Smooth muscle cell (in vitro differentiated cells): ENCODE data around the gene MTCP1. TPM values are rescaled to one million over a fixed set of nuclear protein-coding genes. Genes with fewer than 3 reads are reported as not detected.

ENCODE experiments used
- DNase-seq: peaks from one replicate; lab custom pipeline; 2025; ENCODE audit not compliant: unreplicated experiment; lab: John Stamatoyannopoulos, UW
- H2AFZ ChIP-seq: fragments of 200-600 bp; sonication (generic); 2 replicates; pipeline ENCODE4 v1.6.0; 2016; ENCODE audit warnings: antibody characterized with exemption, low read depth, mild to moderate bottlenecking
- H3F3A ChIP-seq: fragments of 200-600 bp; sonication (generic); 2 replicates; pipeline ENCODE4 v1.6.0; 2017; ENCODE audit warnings: antibody characterized with exemption, low read depth
- H3K27ac ChIP-seq: fragments of 200-600 bp; sonication (generic); 2 replicates; pipeline ENCODE4 v1.5.1; 2016; ENCODE audit warnings: low read depth, mild to moderate bottlenecking
- H3K27me3 ChIP-seq: fragments of 200-600 bp; sonication (generic); 2 replicates; pipeline ENCODE4 v1.6.1; 2016; ENCODE audit warnings: low read depth, mild to moderate bottlenecking
- H3K36me3 ChIP-seq: fragments of 200-600 bp; sonication (generic); 2 replicates; pipeline ENCODE4 v1.5.1; 2016; ENCODE audit warnings: low read depth
- H3K4me1 ChIP-seq: fragments of 200-600 bp; sonication (generic); 2 replicates; pipeline ENCODE4 v1.5.1; 2016; ENCODE audit warnings: low read depth
- H3K4me2 ChIP-seq: fragments of 200-600 bp; sonication (generic); 2 replicates; pipeline ENCODE4 v1.6.0; 2016; ENCODE audit warnings: mild to moderate bottlenecking
- H3K4me3 ChIP-seq: fragments of 200-600 bp; sonication (generic); 2 replicates; pipeline ENCODE4 v1.5.1; 2016; ENCODE audit warnings: mild to moderate bottlenecking
- H3K79me2 ChIP-seq: fragments of 200-600 bp; sonication (generic); 2 replicates; pipeline ENCODE4 v1.6.0; 2016; ENCODE audit warnings: low read depth, mild to moderate bottlenecking
- H3K9ac ChIP-seq: fragments of 200-600 bp; sonication (generic); 2 replicates; pipeline ENCODE4 v1.6.0; 2016; ENCODE audit warnings: low read depth
- H3K9me3 ChIP-seq: fragments of 200-600 bp; sonication (generic); replicated peaks from 2 replicates; pipeline ENCODE4 v1.5.1; 2016; ENCODE audit warnings: low read depth
- H4K20me1 ChIP-seq: fragments of 200-600 bp; sonication (generic); 2 replicates; pipeline ENCODE4 v1.6.0; 2016; ENCODE audit warnings: low read depth
- WGBS: methylation state at CpG from one replicate; pipeline ENCODE4 v1.1.7; 2016; ENCODE audit warnings: low lambda C conversion rate; 5-methylcytosine and 5-hydroxymethylcytosine counted together
- polyA plus RNA-seq: library from polyadenylated mRNA; unstranded; fragments of >200 nt; fragmentation: Nextera tagmentation; extraction: Ambion mirVana; gene quantifications from 2 replicates; pipeline ENCODE4 v1.2.1, GENCODE V29; 2016
- total RNA-seq: library from RNA; depleted of rRNA; stranded (reverse); fragments of >200 nt; gene quantifications from 2 replicates; pipeline ENCODE4 v1.2.3, GENCODE V29; 2014
- TF ChIP-seq, protein P1 (sequence below): fragments of 200-600 bp; sonication (generic); IDR thresholded peaks from 2 replicates; pipeline ENCODE4 v1.5.1; 2017; ENCODE audit warnings: borderline replicate concordance, mild to moderate bottlenecking, antibody characterized with exemption; ENCODE audit not compliant: insufficient read depth, poor library complexity, severe bottlenecking

The MTCP1 gene
- total and polyA plus RNA-seq, 2 experiments from 2014 or later = 0.40 to 20.2 TPM

DNA sequence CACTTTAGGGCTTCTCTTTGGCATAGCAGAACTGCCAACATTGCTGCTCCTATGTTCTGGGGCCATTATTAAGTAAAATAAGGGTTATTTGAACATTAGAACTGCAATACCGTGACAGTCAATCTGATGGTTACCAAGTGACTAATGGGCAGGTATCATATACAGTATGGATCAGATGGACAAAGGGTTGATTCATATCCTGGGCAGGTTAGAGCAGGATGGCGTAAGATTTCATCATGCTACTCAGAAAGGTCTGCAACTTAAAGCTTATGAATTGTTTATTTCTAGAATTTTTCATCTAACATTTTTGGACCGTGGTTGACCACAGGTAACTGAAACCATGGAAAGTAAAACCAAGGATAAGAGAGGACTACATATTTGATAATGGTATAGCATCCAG is 41.2 kb upstream of the MTCP1 start:
- no peak for DNase-seq
- no peaks in the 10 kb centered on the region for H3K27me3 ChIP-seq
- no peak overlapping the region for H3K27ac ChIP-seq
- no peaks in the 10 kb centered on the region for H3F3A ChIP-seq
- no peaks in the 10 kb centered on the region for H4K20me1 ChIP-seq
- no peak overlapping the region for H2AFZ ChIP-seq
- H3K9me3 ChIP-seq = peaks cover 3% of the 10 kb centered on the region
- H3K36me3 ChIP-seq = peaks cover 4% of the 10 kb centered on the region
- H3K79me2 ChIP-seq = no peaks in the 10 kb centered on the region
- H3K4me1 ChIP-seq = no peaks in the 10 kb centered on the region
- 79% methylated on average over 3 of the region's 3 CpGs for WGBS
- H3K4me2 ChIP-seq = no peak overlapping the region
- H3K4me3 ChIP-seq = no peak overlapping the region
- no peak overlapping the region for H3K9ac ChIP-seq
- TF ChIP-seq, protein P1, sequence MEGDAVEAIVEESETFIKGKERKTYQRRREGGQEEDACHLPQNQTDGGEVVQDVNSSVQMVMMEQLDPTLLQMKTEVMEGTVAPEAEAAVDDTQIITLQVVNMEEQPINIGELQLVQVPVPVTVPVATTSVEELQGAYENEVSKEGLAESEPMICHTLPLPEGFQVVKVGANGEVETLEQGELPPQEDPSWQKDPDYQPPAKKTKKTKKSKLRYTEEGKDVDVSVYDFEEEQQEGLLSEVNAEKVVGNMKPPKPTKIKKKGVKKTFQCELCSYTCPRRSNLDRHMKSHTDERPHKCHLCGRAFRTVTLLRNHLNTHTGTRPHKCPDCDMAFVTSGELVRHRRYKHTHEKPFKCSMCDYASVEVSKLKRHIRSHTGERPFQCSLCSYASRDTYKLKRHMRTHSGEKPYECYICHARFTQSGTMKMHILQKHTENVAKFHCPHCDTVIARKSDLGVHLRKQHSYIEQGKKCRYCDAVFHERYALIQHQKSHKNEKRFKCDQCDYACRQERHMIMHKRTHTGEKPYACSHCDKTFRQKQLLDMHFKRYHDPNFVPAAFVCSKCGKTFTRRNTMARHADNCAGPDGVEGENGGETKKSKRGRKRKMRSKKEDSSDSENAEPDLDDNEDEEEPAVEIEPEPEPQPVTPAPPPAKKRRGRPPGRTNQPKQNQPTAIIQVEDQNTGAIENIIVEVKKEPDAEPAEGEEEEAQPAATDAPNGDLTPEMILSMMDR = no peak

DNA sequence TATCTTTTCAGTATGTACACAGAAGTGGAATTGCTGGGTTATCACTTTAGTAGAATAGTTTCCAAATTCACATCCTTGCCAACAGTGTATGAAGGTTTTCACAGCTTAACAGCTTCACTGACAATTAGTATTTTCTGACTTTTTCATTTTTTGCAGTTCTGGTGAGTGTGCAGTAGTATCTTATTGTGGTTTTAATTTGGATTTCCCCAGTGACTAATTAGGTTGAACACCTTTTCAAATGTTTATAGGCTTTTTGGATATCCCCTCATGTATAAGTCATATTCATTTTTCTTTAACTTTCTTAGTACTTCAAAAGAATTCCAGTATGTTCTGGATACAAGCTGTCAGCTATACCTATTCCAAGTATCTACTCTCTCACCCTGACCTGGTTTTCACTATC is 37.5 kb upstream of the MTCP1 start:
- Histone ChIP-seq H4K20me1 (no peaks in the 10 kb centered on the region), H3F3A (no peaks in the 10 kb centered on the region), H3K27me3 (no peaks in the 10 kb centered on the region), H3K4me2 (no peak overlapping the region), H3K79me2 (no peaks in the 10 kb centered on the region), H2AFZ (no peak overlapping the region), H3K4me1 (no peaks in the 10 kb centered on the region), H3K36me3 (peaks cover 4% of the 10 kb centered on the region), H3K9me3 (peaks cover 3% of the 10 kb centered on the region), H3K4me3 (no peak overlapping the region), H3K9ac (no peak overlapping the region), H3K27ac (no peak overlapping the region)
- no peak for DNase-seq
- TF ChIP-seq, protein P1 = no peak

DNA sequence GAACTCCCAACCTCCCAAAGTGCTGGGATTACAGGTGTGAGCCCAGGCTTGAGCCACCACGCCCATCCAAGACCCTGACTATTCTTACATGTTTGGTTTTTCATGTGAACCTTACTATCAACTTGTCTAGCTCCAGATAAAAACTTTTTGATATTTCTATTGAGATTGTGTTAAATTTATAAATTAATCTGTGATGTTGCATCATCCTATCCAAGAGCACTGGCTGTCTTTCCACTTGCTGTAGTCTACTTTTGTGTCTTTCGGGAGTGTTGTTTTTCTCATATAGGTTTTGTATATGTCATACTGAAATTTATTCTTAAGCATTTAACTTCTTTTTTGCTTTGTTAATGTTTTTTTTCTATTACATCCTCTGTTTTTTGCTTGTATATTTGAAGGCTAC is 35.0 kb upstream of the MTCP1 start:
- Histone ChIP-seq H3K27me3 (no peaks in the 10 kb centered on the region), H3K9me3 (peaks cover 3% of the 10 kb centered on the region), H3K4me3 (no peak overlapping the region), H3K4me1 (no peaks in the 10 kb centered on the region), H2AFZ (no peak overlapping the region), H3K79me2 (no peaks in the 10 kb centered on the region), H3F3A (no peaks in the 10 kb centered on the region), H3K27ac (no peak overlapping the region), H3K9ac (no peak overlapping the region), H4K20me1 (no peaks in the 10 kb centered on the region), H3K36me3 (peaks cover 4% of the 10 kb centered on the region), H3K4me2 (no peak overlapping the region)
- no peak for DNase-seq
- 65% methylated on average over 2 of the region's 2 CpGs for WGBS
- TF ChIP-seq, protein P1 = no peak

DNA sequence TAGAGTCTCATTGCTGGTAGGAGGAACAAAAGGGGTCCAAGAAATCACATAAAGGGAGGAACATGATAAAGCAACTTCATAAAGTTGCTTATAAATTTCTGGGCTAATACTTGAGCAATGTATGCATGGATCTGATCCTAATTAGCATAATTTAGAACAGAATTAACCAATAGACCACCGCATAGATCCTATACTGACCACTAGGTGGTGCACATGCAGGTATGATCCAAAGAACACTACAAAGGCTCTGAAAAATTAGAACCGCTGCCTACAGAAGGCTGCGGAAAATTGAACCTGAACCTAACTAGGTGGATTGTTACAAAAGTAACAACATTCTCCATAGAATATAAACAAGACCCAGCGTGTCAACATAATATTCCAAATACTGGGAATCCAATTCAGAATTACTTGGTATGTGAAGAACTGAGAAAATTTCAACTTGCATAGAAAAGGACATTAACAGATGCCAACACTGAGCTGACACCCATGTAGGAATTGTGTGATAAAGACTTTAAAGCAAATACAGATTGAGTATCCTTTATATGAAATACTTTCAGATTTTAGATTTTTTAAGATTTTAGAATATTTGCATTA is 23.6 kb upstream of the MTCP1 start:
- Histone ChIP-seq H2AFZ (no peak overlapping the region), H3K36me3 (no peaks in the 10 kb centered on the region), H3K4me3 (no peak overlapping the region), H3K79me2 (no peaks in the 10 kb centered on the region), H3K27ac (no peak overlapping the region), H3K27me3 (no peaks in the 10 kb centered on the region), H3F3A (no peaks in the 10 kb centered on the region), H3K4me2 (no peak overlapping the region), H3K4me1 (no peaks in the 10 kb centered on the region), H3K9me3 (no peaks in the 10 kb centered on the region), H3K9ac (no peak overlapping the region), H4K20me1 (no peaks in the 10 kb centered on the region)
- TF ChIP-seq, protein P1 = peak; percentile 52
- no peak for DNase-seq
- WGBS = 56% methylated on average over 4 of the region's 4 CpGs
